Activated CD8-positive, alpha-beta memory T cell treated with anti-CD3 and anti-CD28 coated beads, Interleukin-2, amount 50 U/mL, for 48 hours (primary cell): Measurements from ENCODE around the gene HES7.

ENCODE experiments used
- DNase-seq: peaks from one replicate; pipeline ENCODE4 v3.0.0-alpha.2; 2020

The HES7 gene

DNA sequence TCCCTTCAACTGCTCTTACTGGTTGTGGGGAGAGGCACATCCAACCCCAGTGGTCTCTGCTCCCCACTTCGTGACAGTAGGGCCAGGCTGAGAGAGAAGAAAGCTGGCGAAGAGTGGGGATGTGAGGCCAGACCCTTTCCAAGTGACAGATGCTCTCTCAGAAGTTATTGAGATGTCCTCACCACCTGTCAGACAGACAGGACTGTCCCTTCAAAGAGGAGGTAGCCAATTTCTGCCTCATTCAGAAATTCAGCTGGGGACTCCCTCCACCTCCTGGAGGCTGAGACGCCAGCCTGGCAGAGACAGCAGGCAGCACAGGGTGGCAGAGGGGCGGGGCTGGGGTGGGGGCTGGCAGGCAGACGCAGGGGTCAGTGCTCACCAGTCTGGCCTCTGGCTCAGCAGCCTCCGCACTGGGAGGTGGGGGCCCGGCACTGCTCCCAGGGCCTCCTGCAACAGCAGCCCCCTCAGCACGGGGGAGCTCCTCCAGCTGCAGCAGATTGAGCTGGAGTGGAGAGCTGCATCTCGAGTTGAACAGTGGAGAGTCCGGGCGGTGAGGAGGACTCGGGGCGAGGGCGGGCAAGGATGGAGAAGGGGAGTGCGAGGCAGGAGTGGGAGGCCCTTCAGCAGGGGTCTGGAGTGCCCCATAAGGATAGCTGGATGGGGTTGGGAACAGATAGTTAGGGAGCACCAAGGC lies 19.1 kb upstream of the HES7 start:
- DNase-seq, result no peak

DNA sequence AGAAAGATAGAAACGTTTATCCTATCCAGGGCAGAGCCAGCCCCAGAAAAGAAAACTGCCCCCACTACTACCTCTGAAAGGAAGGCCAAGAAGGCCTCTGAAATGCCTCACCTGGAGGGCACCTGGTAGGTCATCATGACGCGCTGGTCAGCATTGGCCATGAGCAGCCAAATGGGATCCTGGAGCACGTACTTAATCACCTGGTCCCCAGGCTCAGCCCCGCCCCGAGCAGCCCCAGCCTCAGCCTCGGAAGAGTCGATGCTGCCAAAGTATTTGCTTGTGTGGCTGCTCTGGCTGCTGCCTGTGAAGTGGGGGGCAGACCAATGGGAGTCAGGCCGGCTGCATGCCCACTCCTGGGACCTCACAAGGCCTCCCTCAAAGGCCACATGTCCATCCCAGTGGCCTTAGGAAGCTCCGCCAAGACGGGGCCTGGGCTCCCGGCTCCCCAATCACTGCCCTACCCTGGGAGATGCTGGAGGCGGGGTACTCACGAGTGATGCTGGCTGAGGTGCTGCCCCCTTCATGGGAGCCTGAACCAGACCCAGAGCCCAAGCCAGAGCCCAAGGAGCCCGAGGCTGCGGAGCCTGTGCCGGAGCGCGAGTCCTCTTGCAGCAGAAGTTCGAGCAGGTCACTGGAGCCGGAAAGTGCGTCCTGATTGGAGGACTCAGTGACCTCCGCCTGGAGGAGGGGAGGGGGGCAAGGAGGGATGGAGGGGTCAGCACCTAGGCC lies 18.4 kb upstream of the HES7 start:
- DNase-seq, result no peak

GRCh38 chr17:8141741-8142140 lies 17.8 kb upstream of the HES7 start:
- no peak for DNase-seq

DNA sequence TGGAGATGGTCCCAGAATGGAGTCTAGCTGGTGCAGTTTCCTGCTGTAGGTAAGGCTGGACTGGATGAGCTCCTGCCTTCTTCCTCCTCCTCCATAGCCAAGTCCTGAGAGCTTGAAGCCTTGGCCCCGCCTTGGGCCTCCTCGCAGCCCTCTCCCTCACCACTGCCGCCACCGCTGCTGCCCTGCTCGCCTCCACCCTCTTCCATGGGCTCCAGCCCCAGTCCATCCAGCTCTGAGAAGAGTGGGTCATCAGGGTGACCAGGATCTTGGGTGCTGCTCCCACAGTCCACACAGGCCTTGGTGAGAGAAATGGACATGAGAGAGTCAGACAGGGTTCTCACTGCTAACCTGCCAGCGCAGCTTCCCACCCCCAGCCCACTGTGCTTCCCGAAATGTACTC lies 17.1 kb upstream of the HES7 start:
- DNase-seq, result no peak

GRCh38 chr17:8140065-8141029 lies 16.4 kb upstream of the HES7 start:
- DNase-seq, result no peak

GRCh38 chr17:8138672-8139371 lies 14.9 kb upstream of the HES7 start:
- peak; percentile 100 for DNase-seq

DNA sequence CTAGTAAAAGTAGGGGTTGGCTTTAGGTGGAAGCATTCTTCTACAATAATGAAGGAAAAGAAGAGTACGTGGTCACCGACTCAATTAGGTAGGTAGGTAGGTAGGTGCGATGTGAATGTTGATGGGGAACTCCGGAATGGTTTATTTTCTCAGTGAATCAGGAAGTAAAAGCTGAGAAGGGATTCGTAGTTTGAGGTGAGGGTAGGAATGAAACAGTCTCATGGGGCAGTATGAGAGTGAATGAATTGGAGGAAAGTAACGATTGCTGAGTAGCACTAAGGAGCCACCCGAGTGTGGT lies 14.4 kb upstream of the HES7 start:
- DNase-seq, result no peak

DNA sequence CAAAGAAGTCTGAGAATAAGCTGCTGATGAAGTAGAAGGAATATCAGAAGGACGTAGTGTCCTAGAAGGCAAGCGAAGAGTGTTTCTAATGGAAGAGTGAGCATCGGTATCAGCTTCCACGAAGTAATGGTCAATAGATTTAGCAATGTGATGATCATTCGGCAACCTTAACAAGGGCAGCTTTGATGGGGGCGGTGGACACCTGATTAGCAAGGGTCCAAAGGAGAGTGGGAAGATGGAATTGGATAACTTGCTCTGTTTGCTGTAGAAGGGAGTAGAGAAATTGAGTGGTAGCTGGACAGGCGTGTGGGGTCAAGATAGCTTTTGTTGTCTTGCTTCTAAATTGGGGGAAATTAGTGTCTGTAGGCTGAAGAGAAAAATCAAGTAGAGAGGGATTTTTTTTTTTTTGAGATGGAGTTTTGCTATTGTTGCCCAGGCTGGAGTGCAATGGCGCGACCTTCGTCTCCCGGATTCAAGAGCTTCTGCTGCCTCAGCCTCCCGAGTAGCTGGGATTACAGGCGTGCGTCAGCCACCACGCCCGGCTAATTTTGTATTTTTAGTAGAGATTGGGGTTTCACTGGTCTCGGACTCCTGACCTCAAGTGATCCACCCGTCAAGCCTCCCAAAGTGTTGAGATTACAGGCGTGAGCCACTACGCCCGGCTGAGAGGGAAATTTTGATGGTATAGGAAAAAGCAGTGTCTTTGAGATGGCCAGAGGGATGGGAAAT lies 13.9 kb upstream of the HES7 start:
- no peak for DNase-seq

DNA sequence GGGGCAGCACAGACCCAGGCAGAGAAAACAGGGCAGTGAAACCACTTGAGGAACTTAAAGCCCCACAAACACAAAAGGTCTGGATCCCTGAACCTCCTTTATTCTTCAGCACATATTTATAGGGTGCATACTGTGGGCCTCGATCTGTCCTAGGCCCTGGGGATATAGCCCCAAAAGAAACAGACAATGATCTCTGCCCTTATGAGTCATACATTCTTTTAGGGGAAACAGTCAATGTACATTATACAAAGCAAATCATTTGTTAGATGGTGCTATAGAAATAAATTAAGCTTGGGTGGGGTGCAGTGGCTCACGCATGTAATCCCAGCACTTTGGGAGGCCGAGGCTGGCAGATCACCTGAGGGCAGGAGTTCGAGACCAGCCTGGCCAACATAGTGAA lies 10.0 kb upstream of the HES7 start:
- DNase-seq, result no peak

DNA sequence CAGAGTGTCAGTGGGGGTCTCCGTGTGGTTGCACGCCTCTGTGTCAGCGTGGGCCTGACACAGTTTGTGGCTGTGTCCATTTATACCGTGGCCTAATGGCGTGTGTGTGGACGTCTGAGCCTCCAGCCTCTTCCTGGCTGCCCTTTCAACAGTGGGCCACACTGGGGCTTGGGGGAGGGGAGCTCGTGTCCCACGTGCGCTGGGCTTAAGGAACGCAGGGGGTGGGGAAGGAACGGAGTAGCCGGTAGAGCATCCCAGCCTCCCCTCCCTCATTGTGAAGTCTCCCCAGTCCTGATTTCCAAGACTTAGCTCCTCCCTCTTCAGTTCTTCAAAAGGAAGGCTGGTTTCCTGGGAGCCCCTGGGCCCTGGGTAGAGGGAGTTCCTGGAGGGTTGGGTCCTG lies 9.5 kb upstream of the HES7 start:
- no peak for DNase-seq

DNA sequence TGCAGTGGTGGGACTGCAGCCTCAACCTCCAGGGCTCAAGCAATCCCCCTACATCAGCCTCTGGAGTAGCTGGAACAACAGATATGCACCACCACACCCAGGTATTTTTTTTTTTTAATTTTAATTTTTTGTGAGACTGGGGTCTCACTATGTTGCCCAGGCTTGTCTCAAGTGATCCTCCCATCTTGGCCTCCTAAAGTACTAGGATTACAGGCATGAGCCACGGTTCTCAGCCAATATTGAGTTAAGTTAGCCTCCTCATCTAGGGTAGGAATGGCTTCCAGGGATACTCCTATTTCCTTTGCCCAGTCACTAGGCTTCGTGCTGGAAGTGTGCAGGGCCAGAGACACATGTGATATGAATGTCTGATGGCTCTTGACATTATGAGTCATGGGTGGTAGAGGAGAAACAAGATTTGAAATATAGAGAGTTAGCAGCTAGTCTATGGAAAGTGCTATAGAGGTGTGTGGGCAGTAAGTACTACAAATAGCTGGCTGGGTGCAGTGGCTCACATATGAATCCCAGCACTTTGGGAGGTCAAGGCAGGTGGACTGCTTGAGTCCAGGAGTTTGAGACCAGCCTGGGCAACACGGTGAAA lies 8.0 kb upstream of the HES7 start:
- DNase-seq, result no peak

GRCh38 chr17:8128125-8128784 lies 4.3 kb upstream of the HES7 start:
- no peak for DNase-seq

DNA sequence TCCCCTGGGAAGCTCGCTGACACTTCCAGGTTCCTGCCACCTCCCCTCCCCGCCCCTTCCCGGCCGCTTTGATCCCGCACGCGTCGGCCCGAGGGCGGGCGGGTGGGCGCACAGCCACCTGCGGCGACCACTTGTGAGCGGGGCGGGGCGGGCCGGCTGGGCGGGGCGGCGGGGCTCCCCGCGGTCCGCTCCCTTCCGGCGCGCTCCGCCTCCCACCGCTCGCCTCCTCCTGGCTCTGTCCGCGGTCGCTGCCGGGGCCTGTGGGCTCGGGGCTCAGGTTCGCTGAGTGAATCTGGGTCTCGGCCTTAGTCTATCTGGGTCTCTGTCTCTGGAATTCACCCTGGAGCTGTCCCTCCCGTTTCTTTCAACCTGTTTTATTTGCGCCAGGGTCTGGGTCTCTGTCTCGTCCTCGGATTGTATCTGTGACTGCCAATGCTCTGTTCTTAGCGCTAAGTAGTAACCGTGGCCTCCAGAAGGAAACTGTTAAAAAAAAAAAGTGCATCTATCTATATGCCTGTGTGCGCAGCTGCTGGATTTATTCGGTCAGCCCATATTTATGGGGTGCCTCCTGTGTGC lies 2.7 kb upstream of the HES7 start:
- peak; percentile 80 for DNase-seq

DNA sequence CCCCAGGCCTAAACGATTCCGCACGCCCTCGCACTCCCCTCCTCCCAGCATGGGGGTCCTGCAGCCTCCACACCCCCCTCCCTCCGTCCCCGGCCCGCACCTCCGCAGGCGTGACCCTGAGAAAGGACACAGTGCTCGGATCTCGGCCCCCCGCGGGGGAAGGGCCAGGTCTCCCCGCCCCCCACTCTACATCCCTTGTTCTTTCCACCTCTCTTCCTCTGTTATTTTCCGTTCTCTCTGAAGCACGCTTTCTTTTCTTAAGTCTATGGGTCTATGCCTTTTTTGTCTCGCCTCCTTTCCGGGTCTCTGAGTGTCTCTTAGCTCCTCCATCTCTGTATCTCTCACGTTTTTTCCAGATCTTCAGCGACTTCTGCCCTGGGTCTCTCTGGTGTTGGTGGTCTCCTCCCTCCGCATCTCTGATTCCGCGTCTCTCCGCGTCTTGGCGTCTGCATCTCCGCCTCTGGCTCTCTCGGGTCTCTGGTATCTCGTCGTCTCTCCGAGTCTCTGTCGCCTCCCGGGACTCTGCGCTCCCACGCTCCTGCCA lies 2.1 kb upstream of the HES7 start:
- DNase-seq, result no peak

DNA sequence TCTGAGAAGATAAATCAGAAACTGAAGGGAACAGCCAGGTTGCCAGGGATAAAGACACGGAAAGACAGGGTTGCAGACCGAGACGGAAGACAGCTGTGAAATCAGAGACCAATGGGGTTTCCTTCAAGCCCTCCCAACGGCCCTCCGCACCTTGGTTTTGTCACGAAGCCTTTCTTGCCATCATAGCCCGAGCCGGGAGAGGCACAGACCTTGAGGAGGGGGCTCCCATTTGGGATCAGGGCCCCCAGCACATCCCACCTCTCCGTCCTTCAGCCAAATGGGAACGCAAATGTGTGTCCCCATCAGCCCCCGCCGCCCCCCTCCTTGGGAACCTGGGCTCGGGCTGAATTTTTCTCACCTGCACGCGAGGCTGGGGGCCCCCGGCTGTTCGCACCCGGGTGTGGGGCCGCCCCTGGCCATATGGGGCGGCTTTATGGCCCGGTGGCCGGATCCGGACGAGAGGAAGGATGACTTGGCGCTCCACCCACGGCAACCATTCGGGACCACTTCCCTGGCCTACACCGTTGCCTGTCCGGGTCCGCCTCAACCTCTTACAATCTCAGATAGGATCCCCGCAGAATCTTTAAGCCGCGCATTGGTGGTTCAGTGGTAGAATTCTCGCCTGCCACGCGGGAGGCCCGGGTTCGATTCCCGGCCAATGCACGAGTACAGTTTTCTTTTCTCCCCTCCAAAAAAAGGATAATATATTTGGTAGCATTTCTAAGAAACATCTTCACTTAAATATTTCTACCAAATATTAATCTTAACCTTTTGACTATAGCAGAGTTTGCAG lies 1.4 kb upstream of the HES7 start:
- peak; percentile 100 for DNase-seq

GRCh38 chr17:8124350-8125153 lies 646 bp upstream of the HES7 start:
- peak; percentile 71 for DNase-seq

DNA sequence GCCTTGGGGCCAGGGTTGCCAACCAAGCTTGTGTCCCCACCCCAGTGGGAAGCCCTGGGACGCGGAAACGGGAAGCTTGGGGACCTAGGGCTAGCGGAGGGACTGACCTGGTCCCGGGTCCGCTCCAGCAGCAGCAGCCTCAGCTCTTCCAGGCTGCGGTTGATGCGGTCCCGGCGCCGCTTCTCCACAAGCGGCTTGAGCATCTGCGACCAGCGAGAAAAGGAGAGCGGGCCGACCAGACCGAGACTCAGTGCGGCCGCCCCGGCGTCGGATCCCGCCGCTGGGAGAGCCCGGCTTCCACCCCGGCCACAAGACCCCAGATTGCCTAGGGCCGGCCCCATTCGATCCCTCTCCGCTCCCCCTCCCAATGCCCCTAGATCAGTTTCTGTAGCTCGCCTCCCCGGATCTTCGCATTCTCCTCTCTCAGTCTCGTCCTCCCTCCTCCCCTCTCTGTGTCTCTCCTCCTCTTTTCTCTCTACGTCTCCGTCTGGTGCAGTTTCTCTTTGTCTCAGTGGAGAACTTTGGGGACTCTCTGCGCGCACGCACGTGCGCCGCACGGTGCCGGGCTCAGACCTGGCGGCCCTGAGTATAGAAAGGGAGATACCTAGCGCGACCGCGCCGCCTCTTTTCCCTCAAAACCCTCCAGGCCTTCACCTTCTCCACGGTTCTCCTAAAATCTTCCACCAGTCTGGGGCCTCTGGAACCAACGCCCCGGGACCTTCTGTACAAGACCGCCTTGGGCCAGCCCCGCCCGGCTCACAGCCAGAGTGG lies 797 bp downstream of the HES7 start:
- peak; percentile 72 for DNase-seq

- peak; percentile 66 for DNase-seq
Measured at GRCh38 chr17:8122422-8122923, 1.4 kb downstream of the HES7 start.
